ENCODE data around the gene CHMP1A. TPM values are rescaled to one million over a fixed set of nuclear protein-coding genes. Genes with fewer than 3 reads are reported as not detected.
A peak's percentile ranks its signal among the peaks of the same experiment; 100 is the strongest.
"Not testable (repeated sequence)": the region's sequence is repeated elsewhere in the genome, so short reads cannot be mapped to it uniquely, and the experiment has no call there.

The CHMP1A gene
- total RNA-seq, 4 donors from 2014 or later: 71.8 to 125 (median 86.6) TPM

DNA sequence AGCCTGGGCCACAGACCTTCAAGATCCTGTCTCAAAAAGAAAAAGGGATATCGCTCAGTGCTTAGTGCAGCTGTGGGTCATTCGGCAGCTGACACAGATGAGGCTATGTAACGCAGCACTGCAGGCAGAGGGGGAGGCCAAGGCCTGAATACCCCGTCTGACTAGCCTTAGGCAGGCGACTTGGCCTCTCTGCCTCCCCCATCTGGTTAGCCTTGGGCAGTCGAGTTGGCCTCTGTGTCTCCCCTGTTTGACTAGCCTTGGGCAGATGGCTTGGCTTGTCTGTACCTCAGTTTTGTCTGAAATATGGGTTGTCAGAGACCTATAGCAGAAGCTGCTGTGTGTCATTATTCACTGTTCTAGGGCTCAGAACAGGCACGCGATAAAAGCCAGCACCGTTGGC, 10.1 kb upstream of the CHMP1A start:
- Histone ChIP-seq H3K27ac (no peak overlapping the region), H3K9me3 (no peaks in the 10 kb centered on the region), H3K27me3 (no peaks in the 10 kb centered on the region), H3K36me3 (peaks cover 8% of the 10 kb centered on the region), H3K4me1 (no peaks in the 10 kb centered on the region), H3K4me3 (no peak overlapping the region)
- TF ChIP-seq POLR2A (IDR thresholded peaks at IDR 0.05): no peak
- TF ChIP-seq CTCF (IDR thresholded peaks at IDR 0.05): no peak
- TF ChIP-seq EP300 (IDR thresholded peaks at IDR 0.05): no peak
- TF ChIP-seq POLR2AphosphoS5 (IDR thresholded peaks at IDR 0.05): no peak
- 95% methylated on average over 8 of the region's 9 CpGs for WGBS
- no peak for DNase-seq (ENCODE audit: low spot score in 2 of 2)

GRCh38 chr16:89667000-89667399, 9.5 kb upstream of the CHMP1A start:
- H3K9me3 ChIP-seq; DNase-seq (ENCODE audit: low spot score in 2 of 2); H3K27me3 ChIP-seq; H3K27ac ChIP-seq; H3K4me3 ChIP-seq; H3K4me1 ChIP-seq: not testable (repeated sequence)
- peaks cover 13% of the 10 kb centered on the region for H3K36me3 ChIP-seq
- 71% methylated on average over 7 of the region's 7 CpGs for WGBS

DNA sequence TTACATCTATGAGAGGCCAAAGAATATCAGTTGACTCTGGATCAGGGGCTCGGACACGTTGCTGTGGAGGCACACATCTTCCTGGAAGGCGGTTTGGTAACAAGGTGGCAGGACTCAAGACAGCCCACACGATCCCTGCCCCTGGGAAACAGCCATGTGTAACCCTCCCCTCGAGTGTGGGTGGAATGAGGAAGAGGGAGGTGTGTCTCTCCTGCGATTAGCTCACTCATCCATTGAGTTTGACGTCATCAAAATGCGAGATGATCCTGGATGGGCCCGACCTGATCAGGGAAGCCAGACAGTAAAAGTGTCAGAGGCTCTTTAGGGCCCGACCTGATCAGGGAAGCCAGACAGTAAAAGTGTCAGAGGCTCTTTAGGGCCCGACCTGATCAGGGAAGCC, 6.7 kb upstream of the CHMP1A start:
- H3K36me3 ChIP-seq: peaks cover 24% of the 10 kb centered on the region
- H3K9me3 ChIP-seq; H3K4me3 ChIP-seq; H3K4me1 ChIP-seq; H3K27me3 ChIP-seq; H3K27ac ChIP-seq; DNase-seq (ENCODE audit: low spot score in 2 of 2): not testable (repeated sequence)
- WGBS: 63% methylated on average over 10 of the region's 11 CpGs

DNA sequence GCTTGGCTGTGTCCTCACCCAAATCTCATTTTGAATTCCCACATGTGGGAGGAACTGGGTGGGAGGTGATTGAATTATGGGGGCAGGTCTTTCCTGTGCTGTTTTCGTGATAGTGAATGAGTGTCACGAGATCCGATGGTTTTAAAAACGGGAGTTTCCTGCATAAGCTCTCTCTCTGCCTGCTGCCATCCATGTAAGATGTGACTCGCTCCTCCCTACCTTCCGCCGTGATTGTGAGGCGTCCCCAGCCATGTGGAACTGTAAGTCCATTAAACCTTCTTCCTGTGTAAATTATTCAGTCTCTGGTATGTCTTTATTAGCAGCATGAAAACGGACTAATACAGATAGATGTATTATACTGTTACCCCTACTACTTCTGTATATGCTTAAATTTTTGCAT, 3.7 kb upstream of the CHMP1A start:
- TF ChIP-seq EP300 (IDR thresholded peaks at IDR 0.05): no peak
- TF ChIP-seq POLR2A (IDR thresholded peaks at IDR 0.05): no peak
- no peak for TF ChIP-seq POLR2AphosphoS5 (IDR thresholded peaks at IDR 0.05)
- no peak for TF ChIP-seq CTCF (IDR thresholded peaks at IDR 0.05)
- no peaks in the 10 kb centered on the region for H3K9me3 ChIP-seq
- no peaks in the 10 kb centered on the region for H3K27me3 ChIP-seq
- DNase-seq (ENCODE audit: low spot score in 2 of 2): no peak
- WGBS: 90% methylated on average over 9 of the region's 9 CpGs
- peaks cover 24% of the 10 kb centered on the region for H3K36me3 ChIP-seq
- no peak overlapping the region for H3K4me3 ChIP-seq
- no peak overlapping the region for H3K27ac ChIP-seq
- H3K4me1 ChIP-seq: peaks cover 26% of the 10 kb centered on the region

DNA sequence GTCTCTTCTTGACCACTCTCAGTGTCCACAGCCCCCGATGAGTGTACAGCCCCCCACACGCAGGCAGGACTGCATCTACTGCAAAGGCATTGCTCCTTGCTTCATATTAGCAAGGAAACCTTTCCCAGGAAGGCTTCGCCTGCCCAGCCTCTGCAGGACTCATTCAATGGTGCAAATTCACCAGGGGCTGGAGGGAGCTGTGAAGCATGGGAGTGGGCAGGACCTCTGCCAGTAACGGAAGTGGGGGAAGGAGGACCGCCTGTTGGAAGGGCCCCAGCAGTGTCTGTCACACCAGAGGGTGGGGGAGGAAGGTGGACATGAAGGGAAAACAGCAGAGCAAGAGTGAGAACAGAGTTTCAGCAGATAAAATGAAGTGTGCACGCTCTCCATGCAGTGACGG, 2.6 kb upstream of the CHMP1A start:
- no peak for DNase-seq (ENCODE audit: low spot score in 2 of 2)
- H3K27me3 ChIP-seq: no peaks in the 10 kb centered on the region
- no peak overlapping the region for H3K27ac ChIP-seq
- WGBS: 91% methylated on average over 7 of the region's 7 CpGs
- H3K4me3 ChIP-seq: no peak overlapping the region
- TF ChIP-seq CTCF (IDR thresholded peaks at IDR 0.05) (no peak), POLR2A (IDR thresholded peaks at IDR 0.05) (no peak), EP300 (IDR thresholded peaks at IDR 0.05) (no peak), POLR2AphosphoS5 (IDR thresholded peaks at IDR 0.05) (no peak)
- H3K9me3 ChIP-seq: no peaks in the 10 kb centered on the region
- peaks cover 24% of the 10 kb centered on the region for H3K36me3 ChIP-seq
- peaks cover 26% of the 10 kb centered on the region for H3K4me1 ChIP-seq

DNA sequence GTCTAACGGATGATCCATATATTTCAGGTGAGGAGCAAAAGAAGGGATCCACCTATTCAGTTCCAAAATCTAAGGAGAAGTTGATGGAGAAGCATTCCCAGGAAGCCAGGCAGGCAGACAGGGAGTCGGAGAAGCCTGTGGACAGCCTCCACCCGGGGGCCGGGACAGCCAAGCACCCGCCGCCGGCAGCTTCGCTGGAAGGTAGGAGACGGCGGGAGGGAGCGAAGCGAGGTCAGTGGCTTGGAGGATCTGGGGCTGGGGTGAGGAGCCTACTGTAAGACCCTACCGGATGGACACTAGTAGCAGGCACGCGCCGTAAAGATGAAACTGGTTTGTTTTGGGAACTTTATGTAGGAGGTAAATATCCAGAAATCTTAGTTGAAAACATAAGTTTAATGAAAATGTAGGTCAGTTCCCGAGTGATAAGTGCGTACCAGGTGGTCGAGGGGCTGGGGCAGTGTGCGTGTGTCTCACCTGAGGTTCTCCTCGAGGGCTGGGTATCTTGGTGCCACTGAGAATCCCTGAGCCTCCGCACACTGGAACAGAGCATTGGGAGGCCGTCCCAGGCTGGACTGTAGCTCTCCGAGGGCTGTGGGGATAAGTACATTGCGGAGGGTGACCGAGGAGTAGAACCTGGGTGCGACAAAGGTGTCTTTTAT, 842 bp upstream of the CHMP1A start:
- Histone ChIP-seq H3K27me3 (no peaks in the 10 kb centered on the region), H3K27ac (peak overlapping the region; percentile 68), H3K4me3 (peak overlapping the region; percentile 75), H3K36me3 (peaks cover 25% of the 10 kb centered on the region), H3K4me1 (peaks cover 26% of the 10 kb centered on the region), H3K9me3 (no peaks in the 10 kb centered on the region)
- TF ChIP-seq POLR2A (IDR thresholded peaks at IDR 0.05): no peak
- TF ChIP-seq CTCF (IDR thresholded peaks at IDR 0.05): no peak
- TF ChIP-seq POLR2AphosphoS5 (IDR thresholded peaks at IDR 0.05): no peak
- no peak for TF ChIP-seq EP300 (IDR thresholded peaks at IDR 0.05)
- 9% methylated on average over 25 of the region's 27 CpGs for WGBS
- DNase-seq (ENCODE audit: low spot score in 2 of 2): peak in 1 of 2 donors; percentile 77

All from suprapubic skin (tissue), 4 donors.